GM12891 (cell line): ENCODE data around the gene SPRING1.

Experiments used
- PAX5 ChIP-seq: IDR thresholded peaks from 2 replicates; pipeline ENCODE4 v1.6.1; 2011; ENCODE audit warnings: low read length, moderate library complexity, mild to moderate bottlenecking; ENCODE audit not compliant: insufficient read depth, severe bottlenecking
- POLR2A ChIP-seq: IDR thresholded peaks from 2 replicates; pipeline ENCODE4 v1.6.1; 2011; ENCODE audit warnings: low read depth, low read length, control low read depth
- POLR2AphosphoS5 ChIP-seq: IDR thresholded peaks from 2 replicates; pipeline ENCODE4 v1.6.1; 2011; ENCODE audit warnings: low read depth, low read length, control low read depth
- POU2F2 ChIP-seq: IDR thresholded peaks from 2 replicates; pipeline ENCODE4 v1.6.1; 2011; ENCODE audit warnings: low read depth, mild to moderate bottlenecking, control low read depth, low read length, moderate library complexity
- SPI1 ChIP-seq: IDR thresholded peaks from 2 replicates; pipeline ENCODE4 v1.6.1; 2011; ENCODE audit warnings: low read depth, low read length, control low read depth
- TAF1 ChIP-seq: IDR thresholded peaks from 2 replicates; pipeline ENCODE4 v1.6.1; 2011; ENCODE audit warnings: low read depth, low read length, control low read depth

DNA sequence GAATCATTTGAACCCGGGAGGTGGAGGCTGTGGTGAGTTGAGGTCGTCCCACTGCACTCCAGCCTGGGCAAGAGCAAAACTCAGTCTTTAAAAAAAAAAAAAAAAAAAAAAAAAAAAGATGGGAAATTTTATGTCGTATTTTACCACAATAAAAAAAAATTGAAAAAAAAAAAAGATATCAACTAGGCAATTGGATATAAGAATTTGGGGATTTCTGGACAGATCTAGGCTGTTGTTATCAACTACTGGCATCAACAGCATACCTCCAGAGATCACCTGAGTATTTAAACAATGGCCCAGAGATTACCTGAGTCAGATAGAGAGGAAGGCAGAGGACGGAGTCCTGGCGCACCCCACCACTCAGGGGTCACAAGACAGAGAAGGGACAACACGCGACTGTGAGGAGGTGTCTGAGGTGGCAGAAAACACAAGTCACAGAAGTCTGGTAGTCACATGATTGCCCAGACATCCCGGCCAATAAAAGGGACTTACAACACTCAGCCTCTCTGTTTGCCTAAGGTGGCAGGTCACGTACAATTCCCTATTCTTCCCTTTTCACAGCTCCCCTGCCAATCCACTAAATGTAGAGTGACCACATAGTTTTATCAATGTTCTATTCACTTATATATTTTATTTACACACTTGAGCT lies 1.8 kb downstream of the SPRING1 start:
- no peak for TF ChIP-seq POLR2A
- no peak for TF ChIP-seq POLR2AphosphoS5
- no peak for TF ChIP-seq TAF1
- TF ChIP-seq POU2F2: no peak
- TF ChIP-seq PAX5: no peak
- TF ChIP-seq SPI1: no peak
